HL-60/S4 (cell line): ENCODE measurements around the gene ATXN7L1.

Experiments used
- in situ Hi-C: fragments of 300-500 bp; cut with MboI; formaldehyde crosslinking; loops from 2 replicates; pipeline ENCODE4 v1.14.3; 2022; ENCODE audit warnings: low sequenced_read_pairs

The ATXN7L1 gene

DNA sequence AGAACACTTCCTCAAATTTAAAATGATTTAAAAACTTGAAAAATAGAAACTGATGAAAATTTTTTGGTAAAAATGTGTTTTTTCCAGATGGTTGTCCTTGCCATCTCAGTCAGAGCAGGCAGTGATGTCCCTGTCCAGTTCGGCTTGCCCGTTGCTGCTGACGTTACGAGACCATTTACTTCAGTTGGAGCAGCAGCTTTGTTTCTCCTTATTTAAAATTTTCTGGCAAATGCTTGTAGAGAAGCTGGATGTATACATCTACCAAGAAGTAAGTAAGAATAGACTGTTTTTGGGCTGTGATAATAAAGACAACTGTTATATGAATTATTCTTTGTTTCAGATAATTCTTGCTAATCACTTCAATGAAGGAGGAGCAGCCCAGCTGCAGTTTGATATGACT lies 311.2 kb downstream of the ATXN7L1 start:
- in situ Hi-C loops: no loop called here

DNA sequence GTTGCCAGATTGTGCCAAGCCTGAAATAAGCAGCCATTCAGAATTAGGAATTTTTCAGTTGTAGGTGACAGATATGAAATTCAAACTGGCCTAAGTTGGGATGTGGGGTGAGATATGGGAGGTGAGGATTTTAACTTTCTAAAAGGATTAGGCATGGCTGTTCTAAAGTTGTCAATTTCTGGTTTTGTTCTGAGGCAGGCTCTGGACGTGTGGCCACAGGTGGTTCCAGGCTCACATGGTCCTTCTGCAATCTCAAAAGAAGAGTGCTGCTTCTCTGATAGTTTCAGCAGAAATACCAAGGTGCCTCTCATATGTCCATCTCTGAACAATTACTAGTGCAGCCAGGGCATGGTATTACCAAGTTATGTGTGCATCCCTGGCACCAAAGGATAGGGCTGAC lies 316.5 kb downstream of the ATXN7L1 start:
- in situ Hi-C loops: no loop called here
